ENCODE results near the gene FOXP1. TPM values are rescaled to one million over a fixed set of nuclear protein-coding genes. Genes with fewer than 3 reads are reported as not detected.

The FOXP1 gene
- total and polyA plus RNA-seq, 2 experiments from 2014 or later: 76.8 to 99.8 TPM

- Histone ChIP-seq H3K9me2 (replicated peaks; ENCODE audit: insufficient read depth) (no peaks in the 10 kb centered on the region), H2AFZ (no peak overlapping the region), H3K36me3 (replicated peaks; ENCODE audit: insufficient read depth, low read depth) (no peaks in the 10 kb centered on the region), H3K79me2 (peaks cover 78% of the 10 kb centered on the region), H3K27me3 (no peaks in the 10 kb centered on the region), H3K4me3 (no peak overlapping the region), H3K4me1 (ENCODE audit: insufficient read depth) (no peaks in the 10 kb centered on the region), H4K20me1 (ENCODE audit: insufficient read depth, poor library complexity, severe bottlenecking) (no peaks in the 10 kb centered on the region), H3K27ac (no peak overlapping the region), H3K4me2 (no peak overlapping the region), H3K9me3 (ENCODE audit: low read depth) (no peaks in the 10 kb centered on the region)
- 64% methylated on average over 3 of the region's 3 CpGs for WGBS (ENCODE audit: low lambda C conversion rate, missing lambda C conversion rate)
- no peak for DNase-seq (ENCODE audit: low spot score)
- no peak for TF ChIP-seq EZH2 (IDR thresholded peaks at IDR 0.05; ENCODE audit: borderline replicate concordance)
- TF ChIP-seq EZH2phosphoT487 (IDR thresholded peaks at IDR 0.05; ENCODE audit: low read depth, severe bottlenecking, unreplicated experiment): no peak
- TF ChIP-seq CTCF (IDR thresholded peaks at IDR 0.05; ENCODE audit: poor library complexity): no peak
Observed at GRCh38 chr3:71232175-71232679, 351.3 kb downstream of the FOXP1 start.

GRCh38 chr3:71231680-71232079, 351.8 kb downstream of the FOXP1 start:
- Histone ChIP-seq H2AFZ (no peak overlapping the region), H4K20me1 (ENCODE audit: insufficient read depth, poor library complexity, severe bottlenecking) (no peaks in the 10 kb centered on the region), H3K27ac (no peak overlapping the region), H3K36me3 (replicated peaks; ENCODE audit: insufficient read depth, low read depth) (no peaks in the 10 kb centered on the region), H3K4me2 (no peak overlapping the region), H3K79me2 (peaks cover 80% of the 10 kb centered on the region), H3K4me1 (ENCODE audit: insufficient read depth) (no peaks in the 10 kb centered on the region), H3K27me3 (no peaks in the 10 kb centered on the region), H3K4me3 (no peak overlapping the region), H3K9me2 (replicated peaks; ENCODE audit: insufficient read depth) (no peaks in the 10 kb centered on the region), H3K9me3 (ENCODE audit: low read depth) (no peaks in the 10 kb centered on the region)
- DNase-seq (ENCODE audit: low spot score): no peak
- TF ChIP-seq EZH2phosphoT487 (IDR thresholded peaks at IDR 0.05; ENCODE audit: low read depth, severe bottlenecking, unreplicated experiment): no peak
- TF ChIP-seq CTCF (IDR thresholded peaks at IDR 0.05; ENCODE audit: poor library complexity): no peak
- TF ChIP-seq EZH2 (IDR thresholded peaks at IDR 0.05; ENCODE audit: borderline replicate concordance): no peak
- 71% methylated on average over 4 of the region's 4 CpGs for WGBS (ENCODE audit: low lambda C conversion rate, missing lambda C conversion rate)

- no peaks in the 10 kb centered on the region for H3K9me2 ChIP-seq (replicated peaks; ENCODE audit: insufficient read depth)
- H3K4me1 ChIP-seq (ENCODE audit: insufficient read depth): no peaks in the 10 kb centered on the region
- 85% methylated on average over 7 of the region's 7 CpGs for WGBS (ENCODE audit: low lambda C conversion rate, missing lambda C conversion rate)
- no peak overlapping the region for H3K4me2 ChIP-seq
- no peak overlapping the region for H3K4me3 ChIP-seq
- H3K27me3 ChIP-seq: no peaks in the 10 kb centered on the region
- H4K20me1 ChIP-seq (ENCODE audit: insufficient read depth, poor library complexity, severe bottlenecking): no peaks in the 10 kb centered on the region
- DNase-seq (ENCODE audit: low spot score): no peak
- no peak overlapping the region for H2AFZ ChIP-seq
- peaks cover 67% of the 10 kb centered on the region for H3K79me2 ChIP-seq
- no peaks in the 10 kb centered on the region for H3K9me3 ChIP-seq (ENCODE audit: low read depth)
- no peak overlapping the region for H3K27ac ChIP-seq
- TF ChIP-seq EZH2phosphoT487 (IDR thresholded peaks at IDR 0.05; ENCODE audit: low read depth, severe bottlenecking, unreplicated experiment) (no peak), CTCF (IDR thresholded peaks at IDR 0.05; ENCODE audit: poor library complexity) (no peak), EZH2 (IDR thresholded peaks at IDR 0.05; ENCODE audit: borderline replicate concordance) (no peak)
- no peaks in the 10 kb centered on the region for H3K36me3 ChIP-seq (replicated peaks; ENCODE audit: insufficient read depth, low read depth)
Observed at GRCh38 chr3:71229905-71230657, 353.4 kb downstream of the FOXP1 start.
